GM23338 (cell line): ENCODE data around the gene BIN1. TPM values are rescaled to one million over a fixed set of nuclear protein-coding genes. Genes with fewer than 3 reads are reported as not detected.

Experiments used
- ATAC-seq: fragments of 200-7000 bp; cut with Tn5 transposase; 3 replicates; pipeline ENCODE4 v1.9.1; 2020
- DNase-seq: peaks from one replicate; pipeline ENCODE4 v3.0.0-alpha.2; 2015; ENCODE audit warnings: low spot score
- H2AFZ ChIP-seq: fragments of 200-600 bp; sonication (generic); 2 replicates; pipeline ENCODE4 v1.8.0; 2016; ENCODE audit warnings: antibody characterized with exemption, mild to moderate bottlenecking, moderate library complexity
- H3F3A ChIP-seq: fragments of 200-600 bp; sonication (generic); replicated peaks from 2 replicates; pipeline ENCODE4 v1.8.0; 2017; ENCODE audit warnings: antibody characterized with exemption, mixed run types, low read depth
- H3K27ac ChIP-seq: fragments of 200-600 bp; sonication (generic); 2 replicates; pipeline ENCODE4 v1.6.1; 2016; ENCODE audit warnings: low read depth
- H3K27me3 ChIP-seq: fragments of 200-600 bp; sonication (generic); 2 replicates; pipeline ENCODE4 v1.8.0; 2016; ENCODE audit warnings: mild to moderate bottlenecking, mixed run types, moderate library complexity; ENCODE audit not compliant: insufficient read depth
- H3K36me3 ChIP-seq: fragments of 200-600 bp; sonication (generic); 2 replicates; pipeline ENCODE4 v1.8.0; 2016; ENCODE audit warnings: mild to moderate bottlenecking; ENCODE audit not compliant: insufficient read depth
- H3K4me1 ChIP-seq: fragments of 200-600 bp; sonication (generic); 2 replicates; pipeline ENCODE4 v1.8.0; 2016; ENCODE audit warnings: mild to moderate bottlenecking, moderate library complexity; ENCODE audit not compliant: insufficient read depth
- H3K4me2 ChIP-seq: fragments of 200-600 bp; sonication (generic); 2 replicates; pipeline ENCODE4 v1.7.1; 2017; ENCODE audit warnings: mixed run types
- H3K4me3 ChIP-seq: fragments of 200-600 bp; sonication (generic); 2 replicates; pipeline ENCODE4 v1.6.1; 2016; ENCODE audit warnings: mixed run types
- H3K79me2 ChIP-seq: fragments of 200-600 bp; sonication (generic); replicated peaks from 2 replicates; pipeline ENCODE4 v1.8.0; 2017; ENCODE audit warnings: mild to moderate bottlenecking; ENCODE audit not compliant: insufficient read depth
- H3K9me2 ChIP-seq: fragments of 200-600 bp; sonication (generic); 2 replicates; pipeline ENCODE4 v1.8.0; 2017; ENCODE audit not compliant: insufficient read depth
- H4K20me1 ChIP-seq: fragments of 200-600 bp; sonication (generic); replicated peaks from 2 replicates; pipeline ENCODE4 v1.8.0; 2017; ENCODE audit warnings: mild to moderate bottlenecking; ENCODE audit not compliant: insufficient read depth
- H3K27ac Mint-ChIP-seq: 2 replicates; pipeline ENCODE4 v1.8.0; 2020; ENCODE audit warnings: inconsistent platforms, mild to moderate bottlenecking, moderate library complexity, mixed read lengths
- H3K27me3 Mint-ChIP-seq: 3 replicates; pipeline ENCODE4 v1.8.0; 2022; ENCODE audit warnings: low read depth, mild to moderate bottlenecking, moderate library complexity, mixed read lengths, inconsistent platforms; ENCODE audit not compliant: insufficient read depth, poor library complexity
- H3K36me3 Mint-ChIP-seq: 3 replicates; pipeline ENCODE4 v1.8.0; 2021; ENCODE audit warnings: low read depth, mild to moderate bottlenecking, inconsistent platforms, moderate library complexity, mixed read lengths
- H3K4me1 Mint-ChIP-seq: 3 replicates; pipeline ENCODE4 v1.8.0; 2020; ENCODE audit warnings: mild to moderate bottlenecking, inconsistent platforms, mixed read lengths
- H3K4me3 Mint-ChIP-seq: 3 replicates; pipeline ENCODE4 v1.8.0; 2021; ENCODE audit warnings: moderate library complexity, mild to moderate bottlenecking, inconsistent platforms, mixed read lengths
- H3K9me3 Mint-ChIP-seq: 3 replicates; pipeline ENCODE4 v1.8.0; 2020; ENCODE audit warnings: moderate library complexity, mild to moderate bottlenecking, inconsistent platforms, mixed read lengths
- EZH2 ChIP-seq: fragments of 200-600 bp; sonication (generic); IDR thresholded peaks from one replicate; pipeline ENCODE4 v1.8.0; 2017; ENCODE audit warnings: antibody characterized with exemption, mild to moderate bottlenecking, low read depth; ENCODE audit not compliant: unreplicated experiment
- ZNF331 ChIP-seq: fragments of 250-450 bp; sonication (Bioruptor Pico); IDR thresholded peaks from 2 replicates; pipeline ENCODE4 v1.5.0; 2020; ENCODE audit warnings: low read depth, mild to moderate bottlenecking, moderate library complexity
- polyA plus RNA-seq: library from polyadenylated mRNA; unstranded; fragments of >200 nt; fragmentation: Nextera tagmentation; extraction: Ambion mirVana; gene quantifications from 2 replicates; pipeline ENCODE4 v1.2.1, GENCODE V29; 2016
- total RNA-seq: library from RNA; depleted of rRNA; stranded (reverse); fragments of >200 nt; shearing (Covaris generic); gene quantifications from 2 replicates; pipeline ENCODE4 v1.2.3, GENCODE V29; 2014
- TF ChIP-seq, protein P1 (sequence below): IDR thresholded peaks from one replicate; pipeline ENCODE4 v1.6.1; 2018; ENCODE audit warnings: antibody characterized with exemption; ENCODE audit not compliant: unreplicated experiment
- TF ChIP-seq, protein P2 (sequence below), 2 experiments: fragments of 200-600 bp in 1 of 2; sonication (generic) in 1 of 2; conservative IDR thresholded peaks; 2 replicates each; pipeline versions ENCODE4 v1.5.1 to v1.6.1; 2016 to 2017; ENCODE audit warnings: antibody characterized with exemption in 2 of 2, low read depth in 2 of 2, mild to moderate bottlenecking in 2 of 2, moderate library complexity in 1 of 2
- TF ChIP-seq, protein P3 (sequence below): IDR thresholded peaks from 2 replicates; pipeline ENCODE4 v1.6.1; 2016; ENCODE audit warnings: antibody characterized with exemption

BIN1 gene
- total and polyA plus RNA-seq, 2 experiments from 2014 or later: 30.1 to 56.4 TPM

DNA sequence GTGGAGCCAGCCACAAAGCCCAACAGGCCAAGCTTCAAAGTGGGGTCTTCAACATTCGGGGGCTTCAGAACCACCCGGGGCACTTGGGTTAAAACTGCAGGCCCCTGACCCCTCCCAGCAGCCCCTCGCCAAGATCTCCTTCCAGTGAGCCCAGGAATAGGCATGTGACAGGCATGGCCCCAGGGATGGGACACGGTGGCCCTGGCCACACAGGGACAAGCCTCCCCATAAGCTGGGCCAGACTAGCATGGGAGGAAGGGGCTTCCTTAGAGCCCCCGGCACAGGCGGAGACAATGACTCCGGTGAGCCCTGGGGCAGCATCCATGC is 52.4 kb downstream of the BIN1 start (continued):
- TF ChIP-seq, protein P1, sequence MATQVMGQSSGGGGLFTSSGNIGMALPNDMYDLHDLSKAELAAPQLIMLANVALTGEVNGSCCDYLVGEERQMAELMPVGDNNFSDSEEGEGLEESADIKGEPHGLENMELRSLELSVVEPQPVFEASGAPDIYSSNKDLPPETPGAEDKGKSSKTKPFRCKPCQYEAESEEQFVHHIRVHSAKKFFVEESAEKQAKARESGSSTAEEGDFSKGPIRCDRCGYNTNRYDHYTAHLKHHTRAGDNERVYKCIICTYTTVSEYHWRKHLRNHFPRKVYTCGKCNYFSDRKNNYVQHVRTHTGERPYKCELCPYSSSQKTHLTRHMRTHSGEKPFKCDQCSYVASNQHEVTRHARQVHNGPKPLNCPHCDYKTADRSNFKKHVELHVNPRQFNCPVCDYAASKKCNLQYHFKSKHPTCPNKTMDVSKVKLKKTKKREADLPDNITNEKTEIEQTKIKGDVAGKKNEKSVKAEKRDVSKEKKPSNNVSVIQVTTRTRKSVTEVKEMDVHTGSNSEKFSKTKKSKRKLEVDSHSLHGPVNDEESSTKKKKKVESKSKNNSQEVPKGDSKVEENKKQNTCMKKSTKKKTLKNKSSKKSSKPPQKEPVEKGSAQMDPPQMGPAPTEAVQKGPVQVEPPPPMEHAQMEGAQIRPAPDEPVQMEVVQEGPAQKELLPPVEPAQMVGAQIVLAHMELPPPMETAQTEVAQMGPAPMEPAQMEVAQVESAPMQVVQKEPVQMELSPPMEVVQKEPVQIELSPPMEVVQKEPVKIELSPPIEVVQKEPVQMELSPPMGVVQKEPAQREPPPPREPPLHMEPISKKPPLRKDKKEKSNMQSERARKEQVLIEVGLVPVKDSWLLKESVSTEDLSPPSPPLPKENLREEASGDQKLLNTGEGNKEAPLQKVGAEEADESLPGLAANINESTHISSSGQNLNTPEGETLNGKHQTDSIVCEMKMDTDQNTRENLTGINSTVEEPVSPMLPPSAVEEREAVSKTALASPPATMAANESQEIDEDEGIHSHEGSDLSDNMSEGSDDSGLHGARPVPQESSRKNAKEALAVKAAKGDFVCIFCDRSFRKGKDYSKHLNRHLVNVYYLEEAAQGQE: no peak
- TF ChIP-seq EZH2 (no peak), ZNF331 (CRISPR knock-in tag) (no peak)

DNA sequence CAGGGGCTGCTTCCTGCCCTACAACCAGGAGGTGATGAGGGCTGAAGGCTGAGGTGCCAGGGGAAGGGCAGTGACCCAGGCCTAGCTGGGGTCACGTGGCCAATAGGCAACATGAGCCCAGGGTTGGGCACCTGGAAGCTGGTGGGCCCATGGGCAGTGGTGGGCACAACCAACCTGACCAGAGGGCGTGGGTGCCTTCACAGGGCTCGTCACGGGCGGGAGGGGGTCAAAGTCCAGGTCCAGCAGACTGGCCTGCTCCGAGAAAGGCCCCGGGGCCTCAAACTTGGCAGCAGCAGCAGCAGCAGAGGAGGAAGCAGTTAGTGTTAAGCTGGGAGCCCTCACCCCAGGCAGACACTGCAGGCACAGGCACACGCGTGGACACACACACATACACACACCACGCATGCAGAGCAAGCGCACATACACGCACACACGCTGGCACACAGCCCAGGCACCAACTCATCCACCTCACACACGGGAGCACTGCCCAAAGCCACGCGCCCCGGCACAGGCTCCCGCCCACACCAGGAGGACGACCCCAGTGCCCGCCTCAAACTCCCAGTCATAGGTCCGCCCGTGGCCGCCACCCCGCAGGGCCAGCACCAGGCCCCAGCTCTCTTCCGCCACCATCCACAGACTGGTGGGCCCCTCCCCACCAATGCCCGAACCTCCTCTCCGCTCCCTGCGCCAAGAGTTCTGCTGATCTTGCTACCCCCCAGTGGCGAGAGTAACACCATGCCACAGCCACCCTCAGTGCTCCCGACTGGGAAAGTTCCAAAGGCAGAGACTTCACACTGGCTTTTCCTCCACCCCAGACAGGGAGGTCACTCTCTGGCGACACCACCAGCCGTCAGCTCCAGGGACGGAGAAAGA is 53.0 kb downstream of the BIN1 start:
- no peak for ATAC-seq
- Histone ChIP-seq H3K79me2 (no peaks in the 10 kb centered on the region), H3K27me3 (no peaks in the 10 kb centered on the region), H2AFZ (no peak overlapping the region), H3F3A (no peaks in the 10 kb centered on the region), H3K4me1 (0 out of 2 replicates have a peak, but pooled peaks cover 3% of the 10 kb centered on the region), H4K20me1 (no peaks in the 10 kb centered on the region), H3K9me2 (no peaks in the 10 kb centered on the region), H3K4me3 (no peak overlapping the region), H3K36me3 (no peaks in the 10 kb centered on the region), H3K27ac (no peak overlapping the region), H3K4me2 (no peak overlapping the region)
- Mint-ChIP-seq H3K9me3 (no peaks in the 10 kb centered on the region; the same call in 1 of the 3 replicates), H3K4me3 (no peak overlapping the region), H3K27ac (peak overlapping the region; percentile 85; the same call in 1 of the 2 replicates), H3K27me3 (peaks cover 8% of the 10 kb centered on the region), H3K4me1 (peaks cover 10% of the 10 kb centered on the region; the same call in 1 of the 3 replicates), H3K36me3 (peaks cover 6% of the 10 kb centered on the region; the same call in 2 of the 3 replicates)
- no peak for DNase-seq
- TF ChIP-seq, protein P2, sequence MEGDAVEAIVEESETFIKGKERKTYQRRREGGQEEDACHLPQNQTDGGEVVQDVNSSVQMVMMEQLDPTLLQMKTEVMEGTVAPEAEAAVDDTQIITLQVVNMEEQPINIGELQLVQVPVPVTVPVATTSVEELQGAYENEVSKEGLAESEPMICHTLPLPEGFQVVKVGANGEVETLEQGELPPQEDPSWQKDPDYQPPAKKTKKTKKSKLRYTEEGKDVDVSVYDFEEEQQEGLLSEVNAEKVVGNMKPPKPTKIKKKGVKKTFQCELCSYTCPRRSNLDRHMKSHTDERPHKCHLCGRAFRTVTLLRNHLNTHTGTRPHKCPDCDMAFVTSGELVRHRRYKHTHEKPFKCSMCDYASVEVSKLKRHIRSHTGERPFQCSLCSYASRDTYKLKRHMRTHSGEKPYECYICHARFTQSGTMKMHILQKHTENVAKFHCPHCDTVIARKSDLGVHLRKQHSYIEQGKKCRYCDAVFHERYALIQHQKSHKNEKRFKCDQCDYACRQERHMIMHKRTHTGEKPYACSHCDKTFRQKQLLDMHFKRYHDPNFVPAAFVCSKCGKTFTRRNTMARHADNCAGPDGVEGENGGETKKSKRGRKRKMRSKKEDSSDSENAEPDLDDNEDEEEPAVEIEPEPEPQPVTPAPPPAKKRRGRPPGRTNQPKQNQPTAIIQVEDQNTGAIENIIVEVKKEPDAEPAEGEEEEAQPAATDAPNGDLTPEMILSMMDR (conservative IDR thresholded peaks at IDR 0.05; ENCODE audit: low read depth in 2 of 2): 0 out of 4 replicates have a peak, but pooled peaks of 1 of the 2 experiments have one; percentile 1
- TF ChIP-seq, protein P3, sequence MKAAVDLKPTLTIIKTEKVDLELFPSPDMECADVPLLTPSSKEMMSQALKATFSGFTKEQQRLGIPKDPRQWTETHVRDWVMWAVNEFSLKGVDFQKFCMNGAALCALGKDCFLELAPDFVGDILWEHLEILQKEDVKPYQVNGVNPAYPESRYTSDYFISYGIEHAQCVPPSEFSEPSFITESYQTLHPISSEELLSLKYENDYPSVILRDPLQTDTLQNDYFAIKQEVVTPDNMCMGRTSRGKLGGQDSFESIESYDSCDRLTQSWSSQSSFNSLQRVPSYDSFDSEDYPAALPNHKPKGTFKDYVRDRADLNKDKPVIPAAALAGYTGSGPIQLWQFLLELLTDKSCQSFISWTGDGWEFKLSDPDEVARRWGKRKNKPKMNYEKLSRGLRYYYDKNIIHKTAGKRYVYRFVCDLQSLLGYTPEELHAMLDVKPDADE: no peak
